Hindlimb muscle (tissue), 1 donor: ENCODE results near the gene GMPS. TPM values are rescaled to one million over a fixed set of nuclear protein-coding genes. Genes with fewer than 3 reads are reported as not detected.
"Not testable (repeated sequence)": the region's sequence is repeated elsewhere in the genome, so short reads cannot be mapped to it uniquely, and the experiment has no call there.

Experiments
- DNase-seq: peaks from one replicate; pipeline ENCODE4 v3.0.0-alpha.2; 2013
- polyA plus RNA-seq: library from polyadenylated mRNA; unstranded; fragments of 120-200 nt; gene quantifications from one replicate; pipeline ENCODE4 v1.2.1, GENCODE V29; 2013; ENCODE audit not compliant: insufficient read length

Gene GMPS
- polyA plus RNA-seq, 1 donor = 38.0 TPM

- no peak for DNase-seq
Measured at GRCh38 chr3:155872904-155873646, 2.6 kb downstream of the GMPS start.

- no peak for DNase-seq
Measured at GRCh38 chr3:155876037-155876436, 5.6 kb downstream of the GMPS start.

- DNase-seq = no peak
Measured at GRCh38 chr3:155876503-155876902, 6.1 kb downstream of the GMPS start.

GRCh38 chr3:155880286-155880685 is 9.8 kb downstream of the GMPS start:
- no peak for DNase-seq

- DNase-seq = no peak
Measured at GRCh38 chr3:155884292-155884691, 13.8 kb downstream of the GMPS start.

GRCh38 chr3:155885292-155885691 is 14.8 kb downstream of the GMPS start:
- DNase-seq = no peak

- DNase-seq = not testable (repeated sequence)
Measured at GRCh38 chr3:155886348-155886747, 15.9 kb downstream of the GMPS start.

DNA sequence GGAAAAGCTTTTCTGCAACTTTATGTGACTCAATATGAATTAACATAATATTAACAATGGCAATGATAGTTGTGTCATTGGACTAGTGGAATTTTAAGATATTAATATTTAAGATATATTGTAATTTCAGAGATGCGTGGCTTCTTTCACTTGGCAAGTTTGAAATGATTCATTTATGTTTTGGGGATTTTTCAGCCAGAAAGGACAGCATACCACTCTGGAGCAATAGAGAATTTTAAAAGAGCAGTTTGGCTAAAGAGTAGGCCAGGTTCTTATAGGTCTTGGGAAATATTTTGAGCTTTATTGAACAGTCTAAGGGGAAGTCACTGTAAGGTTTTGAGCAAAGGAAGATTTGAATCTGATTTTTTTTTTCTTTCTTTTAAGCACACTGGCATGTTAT is 16.5 kb downstream of the GMPS start:
- no peak for DNase-seq

DNA sequence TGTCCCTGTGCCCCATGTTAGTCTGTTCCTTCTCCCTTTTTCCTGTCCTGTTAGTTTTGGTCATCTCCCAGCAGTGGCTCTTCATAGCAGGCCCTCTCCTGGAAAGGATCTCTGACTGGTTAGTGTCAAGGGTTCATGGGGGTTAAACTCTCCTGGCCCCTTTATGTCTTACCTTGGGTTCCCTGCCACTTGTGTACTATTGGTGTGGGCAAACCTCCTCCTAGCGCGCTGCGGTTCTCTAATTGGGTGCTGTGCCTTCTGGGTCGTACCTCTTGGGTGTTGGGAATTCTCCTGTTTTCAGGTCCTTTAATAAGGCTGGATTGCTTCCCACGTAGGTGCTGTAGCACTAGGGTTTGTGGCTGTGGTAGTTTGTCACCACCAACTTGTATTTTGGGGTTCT is 18.8 kb downstream of the GMPS start:
- DNase-seq = no peak

DNA sequence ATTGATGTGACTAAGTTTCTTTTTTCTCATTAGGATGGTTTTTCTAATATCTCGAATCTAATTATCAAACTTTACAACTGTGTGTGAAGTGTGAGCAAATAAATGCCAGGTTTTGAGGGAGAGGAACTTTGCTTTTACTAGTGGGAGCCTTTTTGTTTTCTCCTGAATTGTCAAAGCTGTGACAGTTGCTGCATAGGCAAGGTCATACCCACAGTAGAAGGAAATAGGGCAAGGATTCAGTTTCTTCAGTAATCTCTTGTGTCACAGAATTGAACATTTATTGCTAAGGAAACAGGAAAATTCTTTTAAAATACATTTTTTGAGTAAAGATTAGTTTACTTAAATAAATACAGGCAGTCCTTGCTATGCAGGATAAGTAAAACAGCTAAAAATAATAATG is 19.5 kb downstream of the GMPS start:
- no peak for DNase-seq

DNA sequence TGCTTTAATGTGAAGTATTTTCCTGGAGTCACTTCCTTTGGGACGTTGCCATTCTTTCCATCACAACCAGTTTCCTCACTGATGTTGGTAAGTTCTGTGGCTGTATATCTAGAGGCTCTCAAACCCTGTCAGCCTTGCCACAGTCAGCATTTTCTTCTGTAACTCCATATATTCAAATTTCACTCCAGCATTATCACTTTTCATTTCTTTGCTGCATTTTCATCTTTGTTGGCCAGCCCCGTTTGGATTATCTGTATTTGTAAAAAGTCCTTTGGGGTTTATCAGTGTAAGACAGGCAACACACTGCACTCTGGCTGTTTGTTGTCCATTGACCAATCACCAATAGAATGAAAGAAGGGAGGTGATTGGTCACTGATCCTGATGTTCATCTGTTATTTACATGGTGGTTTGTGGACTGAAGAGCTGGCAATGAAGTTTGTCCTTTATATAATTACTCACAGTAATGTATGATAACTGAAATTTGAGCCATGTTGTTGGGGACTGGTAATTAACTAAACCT is 20.3 kb downstream of the GMPS start:
- no peak for DNase-seq

GRCh38 chr3:155891321-155891720 is 20.9 kb downstream of the GMPS start:
- DNase-seq = no peak

DNA sequence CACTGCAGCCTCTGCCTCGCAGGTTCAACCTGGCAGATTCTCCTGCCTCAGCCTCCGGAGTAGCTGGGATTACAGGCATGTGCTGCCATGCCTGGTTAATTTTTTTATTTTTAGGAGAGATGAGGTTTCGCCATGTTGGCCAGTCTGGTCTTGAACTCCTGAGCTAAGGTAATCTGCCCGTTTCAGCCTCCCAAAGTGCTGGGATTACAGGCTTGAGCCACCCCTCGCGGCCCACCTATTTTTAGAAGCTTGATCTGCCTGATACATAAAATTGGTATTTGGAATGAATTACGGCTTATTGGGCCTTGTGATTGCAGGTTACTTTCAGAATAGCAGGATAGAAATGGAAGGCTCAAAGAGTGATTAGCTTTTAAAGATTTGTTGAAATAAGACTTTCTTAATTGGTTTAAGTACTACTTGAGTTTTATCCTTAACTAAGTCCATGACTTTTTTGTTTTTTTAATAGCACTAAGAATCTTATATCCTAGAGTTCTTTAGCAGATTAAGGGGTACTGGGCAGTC is 25.0 kb downstream of the GMPS start:
- no peak for DNase-seq

- DNase-seq = no peak
Measured at GRCh38 chr3:155906900-155907299, 36.5 kb downstream of the GMPS start.

DNA sequence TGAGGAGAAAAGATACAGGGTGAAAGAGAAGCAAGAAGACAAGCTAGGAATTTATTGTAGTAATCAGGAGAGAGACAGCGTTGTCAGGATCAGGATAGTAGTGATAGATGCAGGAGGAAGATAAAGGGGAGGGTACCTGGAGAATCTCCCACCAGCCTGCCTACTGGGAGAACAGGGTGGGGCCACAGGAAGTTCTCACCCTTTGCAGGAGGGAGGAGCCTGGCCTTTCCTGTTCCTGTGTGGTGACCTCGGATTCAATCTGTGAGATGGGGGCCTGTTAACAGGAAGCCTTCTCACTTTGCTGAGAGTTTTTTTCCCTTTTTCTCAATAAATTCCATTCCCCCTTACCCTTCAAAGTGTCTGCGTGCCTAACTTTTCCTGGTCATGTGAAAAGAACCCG is 37.6 kb downstream of the GMPS start:
- no peak for DNase-seq

- no peak for DNase-seq
Measured at GRCh38 chr3:155908605-155909004, 38.2 kb downstream of the GMPS start.

- no peak for DNase-seq
Measured at GRCh38 chr3:155912090-155912489, 41.6 kb downstream of the GMPS start.

- no peak for DNase-seq
Measured at GRCh38 chr3:155912579-155913190, 42.2 kb downstream of the GMPS start.

GRCh38 chr3:155917781-155918180 is 47.3 kb downstream of the GMPS start:
- DNase-seq = no peak

GRCh38 chr3:155919728-155920127 is 49.3 kb downstream of the GMPS start:
- DNase-seq = no peak

DNA sequence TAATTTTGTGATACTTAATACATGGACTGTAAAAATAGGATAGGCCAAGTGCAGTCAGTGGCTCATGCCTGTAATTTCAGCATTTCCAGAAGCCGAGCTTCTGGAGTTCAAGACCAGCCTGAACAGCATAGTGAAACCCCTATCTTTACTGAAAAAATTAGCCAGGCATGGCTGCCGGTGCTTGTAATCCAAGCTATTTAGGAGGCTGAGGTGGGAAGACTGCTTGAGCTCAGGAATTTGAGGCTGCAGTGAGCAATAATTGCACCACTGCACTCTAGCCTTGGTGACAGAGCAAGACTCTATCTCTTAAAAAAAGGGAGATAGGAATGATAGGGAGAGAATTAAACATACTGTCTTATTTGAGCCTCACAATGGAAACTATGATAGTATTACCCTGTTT is 51.0 kb downstream of the GMPS start:
- no peak for DNase-seq

GRCh38 chr3:155934230-155934629 is 63.8 kb downstream of the GMPS start:
- peak; percentile 56 for DNase-seq

DNA sequence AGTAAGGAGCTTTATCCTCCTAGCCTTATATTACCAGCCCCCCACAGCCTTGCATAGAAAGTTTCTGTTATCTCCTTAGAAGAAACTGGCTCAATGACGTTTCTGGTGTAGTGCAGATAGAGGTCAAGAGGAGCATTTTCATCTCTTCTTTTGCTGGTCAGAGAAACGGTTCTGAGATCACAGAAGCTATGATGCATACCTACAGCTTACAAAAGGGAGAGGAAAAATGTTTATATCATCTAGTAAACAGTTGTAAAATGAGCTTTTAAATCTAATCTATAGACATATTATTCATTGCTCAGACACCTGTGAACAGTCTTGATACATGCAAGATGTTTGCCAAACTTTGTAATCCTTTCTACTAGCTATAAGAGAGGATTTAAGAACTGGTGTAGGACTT is 68.0 kb downstream of the GMPS start:
- DNase-seq = no peak

GRCh38 chr3:155941354-155941753 is 70.9 kb downstream of the GMPS start:
- no peak for DNase-seq
